ENCODE data around the gene IFI6. TPM values are rescaled to one million over a fixed set of nuclear protein-coding genes. Genes with fewer than 3 reads are reported as not detected.
A peak's percentile ranks its signal among the peaks of the same experiment; 100 is the strongest.

IFI6 gene
- total and polyA plus RNA-seq, 4 donors: 5.9 to 339 (median 169) TPM

GRCh38 chr1:27664291-27664690, 7.7 kb downstream of the IFI6 start:
- H3K27ac ChIP-seq (ENCODE audit: low read depth in 1 of 2, low read length in 2 of 2): no peak overlapping the region
- H3K4me3 ChIP-seq (ENCODE audit: low read depth in 1 of 3, low read length in 3 of 3): no peak overlapping the region
- DNase-seq (ENCODE audit: low spot score): no peak
- peaks cover 3 to 11% (median 4%) of the 10 kb centered on the region in 4 donors for H3K36me3 ChIP-seq (ENCODE audit: control insufficient read depth in 4 of 4, insufficient read depth in 3 of 4, low read depth in 1 of 4, low read length in 3 of 4)
- no peak overlapping the region for H3K9ac ChIP-seq (ENCODE audit: low read depth in 1 of 2, low read length in 2 of 2)
- TF ChIP-seq, protein P1, sequence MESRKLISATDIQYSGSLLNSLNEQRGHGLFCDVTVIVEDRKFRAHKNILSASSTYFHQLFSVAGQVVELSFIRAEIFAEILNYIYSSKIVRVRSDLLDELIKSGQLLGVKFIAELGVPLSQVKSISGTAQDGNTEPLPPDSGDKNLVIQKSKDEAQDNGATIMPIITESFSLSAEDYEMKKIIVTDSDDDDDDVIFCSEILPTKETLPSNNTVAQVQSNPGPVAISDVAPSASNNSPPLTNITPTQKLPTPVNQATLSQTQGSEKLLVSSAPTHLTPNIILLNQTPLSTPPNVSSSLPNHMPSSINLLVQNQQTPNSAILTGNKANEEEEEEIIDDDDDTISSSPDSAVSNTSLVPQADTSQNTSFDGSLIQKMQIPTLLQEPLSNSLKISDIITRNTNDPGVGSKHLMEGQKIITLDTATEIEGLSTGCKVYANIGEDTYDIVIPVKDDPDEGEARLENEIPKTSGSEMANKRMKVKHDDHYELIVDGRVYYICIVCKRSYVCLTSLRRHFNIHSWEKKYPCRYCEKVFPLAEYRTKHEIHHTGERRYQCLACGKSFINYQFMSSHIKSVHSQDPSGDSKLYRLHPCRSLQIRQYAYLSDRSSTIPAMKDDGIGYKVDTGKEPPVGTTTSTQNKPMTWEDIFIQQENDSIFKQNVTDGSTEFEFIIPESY (IDR thresholded peaks at IDR 0.05): no peak
- TF ChIP-seq GABPA (IDR thresholded peaks at IDR 0.05 in 1 of 2, conservative IDR thresholded peaks at IDR 0.05 in 1 of 2) (no peak), HNF4A (conservative IDR thresholded peaks at IDR 0.05) (no peak), JUND (IDR thresholded peaks at IDR 0.05) (no peak)
- TF ChIP-seq, protein P2, sequence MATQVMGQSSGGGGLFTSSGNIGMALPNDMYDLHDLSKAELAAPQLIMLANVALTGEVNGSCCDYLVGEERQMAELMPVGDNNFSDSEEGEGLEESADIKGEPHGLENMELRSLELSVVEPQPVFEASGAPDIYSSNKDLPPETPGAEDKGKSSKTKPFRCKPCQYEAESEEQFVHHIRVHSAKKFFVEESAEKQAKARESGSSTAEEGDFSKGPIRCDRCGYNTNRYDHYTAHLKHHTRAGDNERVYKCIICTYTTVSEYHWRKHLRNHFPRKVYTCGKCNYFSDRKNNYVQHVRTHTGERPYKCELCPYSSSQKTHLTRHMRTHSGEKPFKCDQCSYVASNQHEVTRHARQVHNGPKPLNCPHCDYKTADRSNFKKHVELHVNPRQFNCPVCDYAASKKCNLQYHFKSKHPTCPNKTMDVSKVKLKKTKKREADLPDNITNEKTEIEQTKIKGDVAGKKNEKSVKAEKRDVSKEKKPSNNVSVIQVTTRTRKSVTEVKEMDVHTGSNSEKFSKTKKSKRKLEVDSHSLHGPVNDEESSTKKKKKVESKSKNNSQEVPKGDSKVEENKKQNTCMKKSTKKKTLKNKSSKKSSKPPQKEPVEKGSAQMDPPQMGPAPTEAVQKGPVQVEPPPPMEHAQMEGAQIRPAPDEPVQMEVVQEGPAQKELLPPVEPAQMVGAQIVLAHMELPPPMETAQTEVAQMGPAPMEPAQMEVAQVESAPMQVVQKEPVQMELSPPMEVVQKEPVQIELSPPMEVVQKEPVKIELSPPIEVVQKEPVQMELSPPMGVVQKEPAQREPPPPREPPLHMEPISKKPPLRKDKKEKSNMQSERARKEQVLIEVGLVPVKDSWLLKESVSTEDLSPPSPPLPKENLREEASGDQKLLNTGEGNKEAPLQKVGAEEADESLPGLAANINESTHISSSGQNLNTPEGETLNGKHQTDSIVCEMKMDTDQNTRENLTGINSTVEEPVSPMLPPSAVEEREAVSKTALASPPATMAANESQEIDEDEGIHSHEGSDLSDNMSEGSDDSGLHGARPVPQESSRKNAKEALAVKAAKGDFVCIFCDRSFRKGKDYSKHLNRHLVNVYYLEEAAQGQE (IDR thresholded peaks at IDR 0.05): no peak
- H3K27me3 ChIP-seq (ENCODE audit: control insufficient read depth in 4 of 4, insufficient read depth in 4 of 4, low read length in 3 of 4): no peaks in the 10 kb centered on the region
- peaks cover 0 to 11% (median 4%) of the 10 kb centered on the region in 4 donors for H3K4me1 ChIP-seq (ENCODE audit: control insufficient read depth in 4 of 4, insufficient read depth in 4 of 4, low read length in 3 of 4)
- no peaks in the 10 kb centered on the region for H3K9me3 ChIP-seq (ENCODE audit: control insufficient read depth in 4 of 4, low read length in 3 of 4)
- WGBS: 81% methylated on average over 8 of the region's 8 CpGs

GRCh38 chr1:27662707-27663393, 9.1 kb downstream of the IFI6 start:
- Histone ChIP-seq H3K4me3 (ENCODE audit: low read depth in 1 of 3, low read length in 3 of 3) (no peak overlapping the region), H3K27ac (ENCODE audit: low read depth in 1 of 2, low read length in 2 of 2) (peak overlapping the region; percentile 29 to 33), H3K9me3 (ENCODE audit: control insufficient read depth in 4 of 4, low read length in 3 of 4) (no peaks in the 10 kb centered on the region), H3K9ac (ENCODE audit: low read depth in 1 of 2, low read length in 2 of 2) (peak overlapping the region in 1 of 2 donors; percentile 54), H3K27me3 (ENCODE audit: control insufficient read depth in 4 of 4, insufficient read depth in 4 of 4, low read length in 3 of 4) (no peaks in the 10 kb centered on the region), H3K36me3 (ENCODE audit: control insufficient read depth in 4 of 4, insufficient read depth in 3 of 4, low read depth in 1 of 4, low read length in 3 of 4) (peaks cover 0 to 11% (median 3%) of the 10 kb centered on the region in 4 donors), H3K4me1 (ENCODE audit: control insufficient read depth in 4 of 4, insufficient read depth in 4 of 4, low read length in 3 of 4) (peaks cover 0 to 10% (median 1%) of the 10 kb centered on the region in 4 donors)
- 35% methylated on average over 12 of the region's 12 CpGs for WGBS
- peak; percentile 90 for DNase-seq (ENCODE audit: low spot score)
- TF ChIP-seq CTCF (IDR thresholded peaks at IDR 0.05; ENCODE audit: low read depth, low read length, missing input control) (peak; percentile 92), RXRA (IDR thresholded peaks at IDR 0.05) (no peak), RAD21 (IDR thresholded peaks at IDR 0.05) (peak; percentile 90 to 93), NR2F2 (IDR thresholded peaks at IDR 0.05) (no peak)
